NCI-H128 (cell line): ENCODE results near the gene LARP4.
"Not testable (repeated sequence)": the region's sequence is repeated elsewhere in the genome, so short reads cannot be mapped to it uniquely, and the experiment has no call there.

ENCODE experiments used
- DNase-seq: peaks from one replicate; lab custom pipeline; 2025; ENCODE audit not compliant: unreplicated experiment; lab: John Stamatoyannopoulos, UW

Gene LARP4

GRCh38 chr12:50521781-50522180 is 121.1 kb downstream of the LARP4 start:
- DNase-seq: not testable (repeated sequence)

DNA sequence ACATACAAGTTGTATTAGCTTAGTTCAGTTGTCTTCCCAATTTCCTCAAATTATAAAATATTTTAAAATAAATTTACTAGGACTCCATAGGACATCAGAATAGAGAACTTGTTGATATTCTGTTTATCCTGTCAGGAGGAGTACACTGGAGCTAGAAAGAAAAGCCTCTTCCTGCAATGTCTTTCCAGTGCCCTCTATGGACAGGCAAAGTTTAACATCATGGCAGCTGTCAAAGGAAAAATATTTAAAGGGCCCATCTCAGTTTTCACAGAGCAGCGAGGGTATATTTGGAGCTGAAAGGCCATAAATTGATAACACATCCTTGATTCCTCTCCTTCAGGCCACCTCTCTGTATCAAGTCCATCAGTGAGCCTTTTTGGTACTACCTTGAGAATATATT is 123.1 kb downstream of the LARP4 start:
- DNase-seq: no peak

DNA sequence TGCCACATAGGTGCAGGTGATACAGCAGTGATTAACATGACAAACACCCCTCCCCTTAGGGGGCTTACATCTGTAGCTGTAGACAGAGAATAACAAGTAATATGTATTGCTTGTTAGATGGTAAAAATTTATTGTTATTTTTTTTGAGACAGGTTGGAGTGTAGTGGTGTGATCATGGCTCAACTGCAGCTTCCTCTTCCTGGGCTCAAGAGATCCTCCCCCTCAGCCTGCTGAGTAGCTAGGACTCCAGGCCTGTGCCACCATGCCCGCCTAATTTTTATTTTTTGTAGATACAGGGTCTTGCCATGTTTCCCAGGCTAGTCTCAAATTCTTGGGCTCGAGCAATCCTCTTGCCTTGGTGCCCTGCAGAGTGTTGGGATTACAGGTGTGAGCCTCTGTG is 123.9 kb downstream of the LARP4 start:
- DNase-seq: no peak

DNA sequence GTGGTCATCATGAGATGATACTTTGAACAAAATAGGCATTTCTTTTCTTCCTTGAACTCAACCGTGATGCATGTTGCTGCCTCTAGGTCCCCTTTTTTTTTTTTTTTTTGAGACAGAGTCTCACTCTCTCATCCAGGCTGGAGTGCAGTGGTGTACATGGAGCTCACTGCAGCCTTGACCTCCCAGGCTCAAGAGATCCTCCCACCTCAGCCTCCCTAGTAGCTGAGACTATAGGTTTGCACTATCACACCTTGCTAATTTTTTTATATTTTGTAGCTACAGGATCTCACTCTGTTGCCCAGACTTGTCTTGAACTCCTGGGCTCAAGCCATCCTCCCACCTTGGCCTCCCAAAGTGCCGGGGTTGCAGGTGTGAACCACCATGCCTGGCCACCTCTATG is 124.7 kb downstream of the LARP4 start:
- no peak for DNase-seq

DNA sequence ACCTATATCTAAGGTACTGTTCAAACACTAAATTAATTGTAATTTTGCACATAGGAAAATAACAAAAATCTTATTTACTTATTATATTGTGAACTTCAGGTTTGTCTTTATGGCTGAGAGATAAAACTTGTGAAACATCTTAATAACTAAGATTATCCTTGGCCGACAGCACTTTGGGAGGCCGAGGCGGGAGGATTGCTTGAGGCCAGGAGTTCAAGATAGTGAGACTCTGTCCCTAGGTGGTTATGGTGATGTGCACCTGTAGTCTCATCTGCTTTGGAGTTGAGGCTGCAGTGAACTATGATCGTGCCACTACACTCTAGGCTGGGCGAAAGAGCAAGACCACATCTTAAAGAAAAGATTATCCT is 126.7 kb downstream of the LARP4 start:
- no peak for DNase-seq

DNA sequence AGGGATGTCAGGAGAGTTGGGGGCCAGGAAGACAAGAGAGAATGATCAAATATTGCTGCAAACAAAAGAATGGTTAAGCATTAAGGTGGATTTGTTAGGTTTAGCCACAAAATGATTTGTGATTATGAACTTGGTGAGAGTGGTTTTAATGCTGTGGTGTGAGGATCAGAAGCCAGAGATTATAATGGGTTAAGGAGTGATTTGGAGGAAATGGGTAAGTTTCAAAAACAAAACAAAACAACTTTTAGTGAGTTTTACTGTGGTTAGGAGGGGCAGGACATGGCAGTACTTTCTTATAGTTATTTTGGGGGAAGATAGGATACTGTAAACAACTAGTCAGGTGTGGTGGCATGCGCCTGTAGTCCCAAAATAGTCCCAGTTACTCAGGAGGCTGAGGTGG is 128.1 kb downstream of the LARP4 start:
- no peak for DNase-seq

- no peak for DNase-seq
These were observed 128.7 kb downstream of the LARP4 start for GRCh38 chr12:50529345-50529744.
